ENCODE measurements around the gene PLEKHJ1. TPM values are rescaled to one million over a fixed set of nuclear protein-coding genes. Genes with fewer than 3 reads are reported as not detected.
"Not testable (repeated sequence)": the region's sequence is repeated elsewhere in the genome, so short reads cannot be mapped to it uniquely, and the experiment has no call there.

Gene PLEKHJ1
- polyA plus RNA-seq, 1 donor from 2014 or later = 219 TPM

GRCh38 chr19:2282862-2283237 lies 46.7 kb upstream of the PLEKHJ1 start:
- H3K79me2 ChIP-seq (replicated peaks; ENCODE audit: insufficient read depth, low read length) = no peaks in the 10 kb centered on the region
- no peak overlapping the region for H3K9ac ChIP-seq (ENCODE audit: low read length)
- no peak overlapping the region for H2AFZ ChIP-seq (ENCODE audit: low read depth, low read length)
- no peak overlapping the region for H3K27ac ChIP-seq (ENCODE audit: low read length)
- no peaks in the 10 kb centered on the region for H3F3A ChIP-seq (ENCODE audit: insufficient read depth, low read length, poor library complexity, severe bottlenecking)
- no peak overlapping the region for H3K4me3 ChIP-seq (ENCODE audit: low read length)
- H3K27me3 ChIP-seq (ENCODE audit: insufficient read depth, low read depth, low read length) = peaks cover 25% of the 10 kb centered on the region
- H3K36me3 ChIP-seq (ENCODE audit: insufficient read depth, low read length) = no peaks in the 10 kb centered on the region
- H3K9me3 ChIP-seq (ENCODE audit: low read length) = no peaks in the 10 kb centered on the region
- no peak overlapping the region for H3K4me2 ChIP-seq (ENCODE audit: low read length)
- H4K20me1 ChIP-seq (ENCODE audit: insufficient read depth) = no peaks in the 10 kb centered on the region
- TF ChIP-seq CTCF (IDR thresholded peaks at IDR 0.05; ENCODE audit: poor library complexity, severe bottlenecking) (no peak), MXI1 (conservative IDR thresholded peaks at IDR 0.05; ENCODE audit: poor library complexity, severe bottlenecking) (no peak), POLR2AphosphoS5 (IDR thresholded peaks at IDR 0.05) (no peak), REST (IDR thresholded peaks at IDR 0.05; ENCODE audit: borderline replicate concordance) (no peak), TAF1 (IDR thresholded peaks at IDR 0.05; ENCODE audit: low read depth) (no peak), RAD21 (conservative IDR thresholded peaks at IDR 0.05) (no peak), EP300 (conservative IDR thresholded peaks at IDR 0.05; ENCODE audit: poor library complexity, severe bottlenecking) (no peak), SMC3 (conservative IDR thresholded peaks at IDR 0.05; ENCODE audit: poor library complexity) (no peak), EZH2 (IDR thresholded peaks at IDR 0.05; ENCODE audit: borderline replicate concordance, insufficient read depth, low read length, poor library complexity, severe bottlenecking) (no peak)
- H3K9me2 ChIP-seq (ENCODE audit: insufficient read depth, low read length) = no peaks in the 10 kb centered on the region

GRCh38 chr19:2282062-2282861 lies 46.1 kb upstream of the PLEKHJ1 start, which contains the start of gene PEAK3:
TSS of gene PEAK3 (minus strand) at chr19:2282175. CDS start at chr19:2280931, 1,244 bp downstream.
- Histone ChIP-seq H3K79me2 (replicated peaks; ENCODE audit: insufficient read depth, low read length) (no peaks in the 10 kb centered on the region), H3K4me3 (ENCODE audit: low read length) (no peak within 1 kb of the TSS), H2AFZ (ENCODE audit: low read depth, low read length) (no peak within 1 kb of the TSS), H3K36me3 (ENCODE audit: insufficient read depth, low read length) (no peaks in the 10 kb centered on the region), H3K27ac (ENCODE audit: low read length) (no peak within 1 kb of the TSS), H3K27me3 (ENCODE audit: insufficient read depth, low read depth, low read length) (peaks cover 19% of the 10 kb centered on the region), H3K9me3 (ENCODE audit: low read length) (no peaks in the 10 kb centered on the region), H3K9me2 (ENCODE audit: insufficient read depth, low read length) (no peaks in the 10 kb centered on the region), H4K20me1 (ENCODE audit: insufficient read depth) (no peaks in the 10 kb centered on the region), H3F3A (ENCODE audit: insufficient read depth, low read length, poor library complexity, severe bottlenecking) (no peaks in the 10 kb centered on the region), H3K4me2 (ENCODE audit: low read length) (no peak within 1 kb of the TSS), H3K9ac (ENCODE audit: low read length) (peak within 1 kb of the TSS; percentile 9)
- TF ChIP-seq EP300 (conservative IDR thresholded peaks at IDR 0.05; ENCODE audit: poor library complexity, severe bottlenecking) (no peak), EZH2 (IDR thresholded peaks at IDR 0.05; ENCODE audit: borderline replicate concordance, insufficient read depth, low read length, poor library complexity, severe bottlenecking) (no peak)

- not testable (repeated sequence) for H3K9me2 ChIP-seq (ENCODE audit: insufficient read depth, low read length); H3K4me3 ChIP-seq (ENCODE audit: low read length); H2AFZ ChIP-seq (ENCODE audit: low read depth, low read length); H3F3A ChIP-seq (ENCODE audit: insufficient read depth, low read length, poor library complexity, severe bottlenecking); H3K36me3 ChIP-seq (ENCODE audit: insufficient read depth, low read length); H4K20me1 ChIP-seq (ENCODE audit: insufficient read depth); H3K27ac ChIP-seq (ENCODE audit: low read length); H3K79me2 ChIP-seq (replicated peaks; ENCODE audit: insufficient read depth, low read length); H3K9me3 ChIP-seq (ENCODE audit: low read length); H3K4me2 ChIP-seq (ENCODE audit: low read length)
- Histone ChIP-seq H3K9ac (ENCODE audit: low read length) (peak overlapping the region; percentile 9), H3K27me3 (ENCODE audit: insufficient read depth, low read depth, low read length) (peaks cover 14% of the 10 kb centered on the region)
Measured at GRCh38 chr19:2281265-2282061, 45.3 kb upstream of the PLEKHJ1 start.

All from neural cell (in vitro differentiated cells).